K562 (cell line): ENCODE measurements around the gene SHFL. TPM values are rescaled to one million over a fixed set of nuclear protein-coding genes. Genes with fewer than 3 reads are reported as not detected.

ENCODE experiments used
- CREB3 ChIP-seq: fragments of 450-650 bp; conservative IDR thresholded peaks from 2 replicates; pipeline ENCODE4 v1.6.1; 2016; ENCODE audit warnings: missing genetic modification characterization, low read depth, mild to moderate bottlenecking, missing compliant biosample characterization, moderate library complexity
- CTCFL ChIP-seq: IDR thresholded peaks from 2 replicates; pipeline ENCODE4 v1.6.1; 2011; ENCODE audit warnings: borderline replicate concordance, low read depth, mild to moderate bottlenecking, moderate library complexity, low read length; ENCODE audit not compliant: insufficient read depth, poor library complexity, severe bottlenecking
- ELK3 ChIP-seq: fragments of 450-650 bp; formaldehyde crosslinking; IDR thresholded peaks from 2 replicates; pipeline ENCODE4 v1.4.0; 2020; ENCODE audit warnings: mild to moderate bottlenecking
- HBP1 ChIP-seq: fragments of 450-650 bp; formaldehyde crosslinking; IDR thresholded peaks from 2 replicates; pipeline ENCODE4 v1.4.0; 2022; ENCODE audit warnings: missing genetic modification characterization
- HMG20A ChIP-seq: fragments of 450-650 bp; formaldehyde crosslinking; conservative IDR thresholded peaks from 2 replicates; pipeline ENCODE4 v1.4.0; 2020; ENCODE audit warnings: mild to moderate bottlenecking, mixed read lengths
- LEF1 ChIP-seq: fragments of 450-650 bp; IDR thresholded peaks from 2 replicates; pipeline ENCODE4 v1.6.1; 2016; ENCODE audit warnings: mild to moderate bottlenecking
- NR2C1 ChIP-seq, 2 experiments: fragments of 450-650 bp; IDR thresholded peaks; 2 replicates each; pipeline ENCODE4 v1.6.1; 2017; ENCODE audit warnings: mild to moderate bottlenecking in 2 of 2, antibody characterized with exemption in 1 of 2, inconsistent platforms in 1 of 2, missing compliant biosample characterization in 1 of 2, missing genetic modification characterization in 1 of 2
- NRF1 ChIP-seq, 2 experiments: fragments of 450-650 bp; IDR thresholded peaks in 1 of 2; conservative IDR thresholded peaks in 1 of 2; 2 replicates each; pipeline ENCODE4 v1.6.1; 2014; ENCODE audit warnings: mild to moderate bottlenecking in 2 of 2
- PREB ChIP-seq: sonication (generic); formaldehyde crosslinking; IDR thresholded peaks from 2 replicates; pipeline ENCODE4 v1.8.1; 2023; ENCODE audit warnings: mild to moderate bottlenecking, missing genetic modification reagents
- RUNX1 ChIP-seq: sonication (generic); IDR thresholded peaks from 2 replicates; pipeline ENCODE4 v1.6.1; 2016; ENCODE audit warnings: antibody characterized with exemption, low read depth
- STAT6 ChIP-seq: sonication (generic); formaldehyde crosslinking; IDR thresholded peaks from 2 replicates; pipeline ENCODE4 v1.8.1; 2023; ENCODE audit warnings: mild to moderate bottlenecking, missing genetic modification reagents
- THRA ChIP-seq: fragments of 450-650 bp; IDR thresholded peaks from 2 replicates; pipeline ENCODE4 v1.6.1; 2017; ENCODE audit warnings: mild to moderate bottlenecking, moderate library complexity
- ZBED1 ChIP-seq: IDR thresholded peaks from 2 replicates; pipeline ENCODE4 v1.6.1; 2014
- ZNF12 ChIP-seq: sonication (generic); formaldehyde crosslinking; IDR thresholded peaks from 2 replicates; pipeline ENCODE4 v1.4.0; 2020; ENCODE audit warnings: mild to moderate bottlenecking, missing genetic modification reagents
- ZNF644 ChIP-seq: fragments of 200-800 bp; sonication (Bioruptor generic); IDR thresholded peaks from 2 replicates; pipeline ENCODE4 v1.6.1; 2016; ENCODE audit warnings: low read depth, missing genetic modification characterization, missing compliant biosample characterization
- polyA plus RNA-seq, 8 experiments: library from polyadenylated mRNA; depleted of rRNA in 4 of 8; stranded (reverse) in 5 of 8; unstranded in 3 of 8; fragments of >200 nt; fragmentation: Nextera tagmentation in 2 of 8; fragmentation: Illumina TruSeq in 1 of 8; extraction: Ambion mirVana in 2 of 8; extraction: Trizol in 1 of 8; gene quantifications; 2 replicates each; pipeline versions ENCODE4 v1.2.1 to v1.2.3, GENCODE V29; 2011 to 2014; ENCODE audit warnings: inconsistent platforms in 1 of 8, missing spikeins in 1 of 8
- total RNA-seq, 7 experiments: library from RNA; depleted of rRNA in 6 of 7; stranded (reverse); fragments of >200 nt in 6 of 7; fragmentation: Illumina TruSeq in 2 of 7; extraction: Trizol in 2 of 7; gene quantifications; 2 replicates each; pipeline versions ENCODE4 v1.2.1 to v1.2.3, GENCODE V29; 2011 to 2021; ENCODE audit warnings: low replicate concordance in 1 of 7

The SHFL gene
- total and polyA plus RNA-seq, 9 of the 15 experiments (the other 6 are each of a cell fraction or from before 2014, with no cell fraction given): 1.5 to 25.7 (median 13.0) TPM

GRCh38 chr19:10095948-10096614 is 10.0 kb downstream of the SHFL start (continued):
- no peak for TF ChIP-seq CTCFL
- TF ChIP-seq PREB (CRISPR knock-in tag): no peak
- peak; percentile 95 to 96 for TF ChIP-seq NRF1 (conservative IDR thresholded peaks at IDR 0.05 in 1 of 2, IDR thresholded peaks at IDR 0.05 in 1 of 2)
- no peak for TF ChIP-seq CREB3 (tag)
- TF ChIP-seq THRA: no peak
- no peak for TF ChIP-seq ZNF644
- TF ChIP-seq HBP1 (CRISPR knock-in tag): no peak
- TF ChIP-seq STAT6 (CRISPR knock-in tag): peak; percentile 21; the same call in 1 of the 2 replicates
- 0 out of 2 replicates have a peak, but pooled peaks have one; percentile 28 for TF ChIP-seq ZNF12 (CRISPR knock-in tag)
- TF ChIP-seq ZBED1: 0 out of 2 replicates have a peak, but pooled peaks have one; percentile 66
- no peak for TF ChIP-seq ELK3
- no peak for TF ChIP-seq NR2C1 (IDR thresholded peaks at IDR 0.05)
- no peak for TF ChIP-seq NR2C1 (tag; IDR thresholded peaks at IDR 0.05)
- no peak for TF ChIP-seq HMG20A (CRISPR knock-in tag)
- no peak for TF ChIP-seq LEF1
- no peak for TF ChIP-seq RUNX1
